Liver (tissue), 3 donors: ENCODE data around the gene BLZF1.

Source experiments
- ATF3 ChIP-seq: IDR thresholded peaks from 2 replicates; pipeline ENCODE4 v1.6.1; 2016; ENCODE audit warnings: antibody characterized with exemption
- CTCF ChIP-seq: fragments of 150-350 bp; IDR thresholded peaks from 2 replicates; pipeline ENCODE4 v1.5.1; 2017; ENCODE audit warnings: improper control_type of control experiment, low read depth, low read length; ENCODE audit not compliant: missing input control
- EGR1 ChIP-seq, 2 donors: IDR thresholded peaks; 2 replicates each; pipeline ENCODE4 v1.6.1; 2016 to 2018; ENCODE audit warnings: antibody characterized with exemption in 2 of 2, low read depth in 2 of 2
- FOXA1 ChIP-seq: IDR thresholded peaks from 2 replicates; pipeline ENCODE4 v1.6.1; 2016; ENCODE audit warnings: antibody characterized with exemption
- GABPA ChIP-seq, 2 donors: IDR thresholded peaks in 1 of 2; conservative IDR thresholded peaks in 1 of 2; 2 replicates each; pipeline ENCODE4 v1.6.1; 2016; ENCODE audit warnings: antibody characterized with exemption in 2 of 2, mild to moderate bottlenecking in 1 of 2, moderate library complexity in 1 of 2
- MAX ChIP-seq: IDR thresholded peaks from 2 replicates; pipeline ENCODE4 v1.6.1; 2016; ENCODE audit warnings: antibody characterized with exemption
- NR2F2 ChIP-seq: IDR thresholded peaks from 2 replicates; pipeline ENCODE4 v1.6.1; 2016; ENCODE audit warnings: antibody characterized with exemption
- REST ChIP-seq: IDR thresholded peaks from 2 replicates; pipeline ENCODE4 v1.6.1; 2016; ENCODE audit warnings: antibody characterized with exemption, mild to moderate bottlenecking
- RXRA ChIP-seq, 2 donors: IDR thresholded peaks; 2 replicates each; pipeline ENCODE4 v1.6.1; 2017 to 2018; ENCODE audit warnings: antibody characterized with exemption in 2 of 2, mild to moderate bottlenecking in 1 of 2
- SP1 ChIP-seq: IDR thresholded peaks from 2 replicates; pipeline ENCODE4 v1.6.1; 2018; ENCODE audit warnings: antibody characterized with exemption, mild to moderate bottlenecking
- TAF1 ChIP-seq: conservative IDR thresholded peaks from 2 replicates; pipeline ENCODE4 v1.6.1; 2016; ENCODE audit warnings: antibody characterized with exemption, mild to moderate bottlenecking
- YY1 ChIP-seq: IDR thresholded peaks from 2 replicates; pipeline ENCODE4 v1.6.1; 2016; ENCODE audit warnings: antibody characterized with exemption, mild to moderate bottlenecking
- ZBTB33 ChIP-seq: IDR thresholded peaks from 2 replicates; pipeline ENCODE4 v1.6.1; 2016; ENCODE audit warnings: antibody characterized with exemption
- donor health status: healthy.
- donor health status: healthy.

- TF ChIP-seq GABPA (IDR thresholded peaks at IDR 0.05 in 1 of 2, conservative IDR thresholded peaks at IDR 0.05 in 1 of 2) (no peak), CTCF (no peak), REST (no peak), FOXA1 (no peak), MAX (no peak), EGR1 (IDR thresholded peaks at IDR 0.05; ENCODE audit: low read depth in 2 of 2) (no peak), SP1 (no peak), ZBTB33 (no peak), TAF1 (no peak), RXRA (IDR thresholded peaks at IDR 0.05) (no peak), YY1 (no peak), ATF3 (no peak), NR2F2 (no peak)
Observed at GRCh38 chr1:169414952-169415351, 47.0 kb downstream of the BLZF1 start.
